Fibroblast of lung (primary cell): ENCODE measurements around the gene PTPN21.

Experiments
- CTCF ChIP-seq, 2 donors: IDR thresholded peaks in 1 of 2; conservative IDR thresholded peaks in 1 of 2; 1 replicate in 1 of 2; 2 replicates in 1 of 2; pipeline ENCODE4 v1.5.1; 2011 to 2012; ENCODE audit warnings: low read length in 2 of 2, control low read depth in 1 of 2, inconsistent platforms in 1 of 2, low read depth in 1 of 2, mild to moderate bottlenecking in 1 of 2
- EZH2 ChIP-seq: IDR thresholded peaks from 2 replicates; pipeline ENCODE4 v1.5.1; 2012; ENCODE audit warnings: low read length, control low read depth, mild to moderate bottlenecking; ENCODE audit errors: missing control alignments

- TF ChIP-seq CTCF (conservative IDR thresholded peaks at IDR 0.05 in 1 of 2, IDR thresholded peaks at IDR 0.05 in 1 of 2; ENCODE audit: low read depth in 1 of 2, low read length in 2 of 2) (no peak), EZH2 (no peak)
Measured at GRCh38 chr14:88592031-88592430, 37.2 kb upstream of the PTPN21 start.
